ENCODE measurements around the gene TBCK. TPM values are rescaled to one million over a fixed set of nuclear protein-coding genes. Genes with fewer than 3 reads are reported as not detected.

The TBCK gene
- total and polyA plus RNA-seq, 2 of the 8 experiments (the other 6 are each of a cell fraction or from before 2014, with no cell fraction given): 10.2 to 18.7 TPM

DNA sequence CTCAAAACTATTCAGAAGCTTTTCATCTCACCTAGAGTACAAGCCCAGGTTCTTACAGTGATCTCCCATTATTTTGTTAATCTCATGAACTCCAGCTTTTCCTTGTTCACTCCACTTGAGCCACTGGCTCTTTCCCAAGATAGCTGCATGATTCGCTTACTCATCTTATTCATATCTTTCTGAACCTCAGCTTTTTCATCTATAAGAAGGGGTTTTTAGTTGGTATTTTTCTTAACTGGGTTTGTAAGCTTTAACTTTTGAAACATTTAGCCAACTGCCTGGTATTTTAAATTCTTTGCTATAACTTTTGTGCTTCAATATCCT, 28.6 kb upstream of the TBCK start:
- no peak overlapping the region for H4K91ac ChIP-seq (replicated peaks; ENCODE audit: insufficient read length, low read length)
- H3K18ac ChIP-seq (ENCODE audit: extremely low read depth, low read length): no peak overlapping the region
- H4K5ac ChIP-seq (ENCODE audit: insufficient read length, low read depth, low read length): no peak overlapping the region
- CTCF ChIA-PET (ENCODE audit: partially characterized antibody): interaction anchor here (1.0 to 1.4 kb wide), 2 partner anchors 56 to 274 kb away, joined by 3 read pairs; no protein-coding TSS in a partner anchor
- no peak for FAIRE-seq
- H3K14ac ChIP-seq (ENCODE audit: insufficient read length): no peak overlapping the region
- H2AFZ ChIP-seq (ENCODE audit: low read length): no peak overlapping the region
- DNase-seq (ENCODE audit: low read depth in 1 of 2, low spot score in 2 of 2): no peak
- no peak overlapping the region for H2BK20ac ChIP-seq (ENCODE audit: low read length)
- H4K20me1 ChIP-seq (replicated peaks in 1 of 2; ENCODE audit: control insufficient read depth in 1 of 2, insufficient read depth in 2 of 2, low read length in 2 of 2): no peaks in the 10 kb centered on the region
- no peak overlapping the region for H2BK15ac ChIP-seq (ENCODE audit: low read length)
- H3K36me3 ChIP-seq (ENCODE audit: control insufficient read depth in 2 of 4, insufficient read depth in 4 of 4, low read length in 3 of 4): peaks cover 0 to 8% (median 0%) of the 10 kb centered on the region in 4 experiments; a peak in 3 of 8 replicates
- no peaks in the 10 kb centered on the region for H3K79me1 ChIP-seq (ENCODE audit: low read depth, low read length)
- 94% methylated on average over 1 of the region's 1 CpG; no CpG with 5 or more reads in 1 of the 2 experiments for WGBS, 2 experiments (ENCODE audit: extremely low coverage in 1 of 2, insufficient coverage in 1 of 2, insufficient read length in 1 of 2, insufficient replicate concordance in 2 of 2, low coverage in 1 of 2, low lambda C conversion rate in 2 of 2, missing lambda C conversion rate in 1 of 2)
- H3K4me3 ChIP-seq (ENCODE audit: extremely low read depth in 1 of 4, insufficient read depth in 2 of 4, low read depth in 3 of 4, low read length in 4 of 4): no peak overlapping the region
- no peaks in the 10 kb centered on the region for H3K27me3 ChIP-seq (replicated peaks in 1 of 4; ENCODE audit: control insufficient read depth in 3 of 4, extremely low read depth in 1 of 4, insufficient read depth in 3 of 4, low read length in 3 of 4)
- no peak overlapping the region for H3K4me2 ChIP-seq (ENCODE audit: insufficient read depth in 1 of 2, low read depth in 2 of 2, low read length in 2 of 2)
- H3K27ac ChIP-seq (ENCODE audit: low read depth, low read length): no peak overlapping the region
- no peak overlapping the region for H3K23ac ChIP-seq (ENCODE audit: insufficient read length)
- H3K4me1 ChIP-seq (replicated peaks in 1 of 4; ENCODE audit: control insufficient read depth in 3 of 4, insufficient read depth in 4 of 4, low read length in 3 of 4): no peaks in the 10 kb centered on the region
- H3K56ac ChIP-seq (replicated peaks; ENCODE audit: insufficient read length, low read depth, low read length): no peak overlapping the region
- no peak overlapping the region for H2AK5ac ChIP-seq (ENCODE audit: low read depth, low read length)
- POLR2A ChIA-PET (ENCODE audit: partially characterized antibody): no interaction called here
- no peak overlapping the region for H2BK5ac ChIP-seq (ENCODE audit: low read depth, low read length)
- no peak overlapping the region for H4K8ac ChIP-seq (ENCODE audit: extremely low read depth, insufficient read depth, low read length)
- no peak overlapping the region for H3K9ac ChIP-seq (replicated peaks in 1 of 4; ENCODE audit: extremely low read depth in 1 of 4, low read depth in 3 of 4, low read length in 3 of 4)
- H3K9me3 ChIP-seq (ENCODE audit: insufficient read depth in 2 of 2, low read depth in 1 of 2, low read length in 1 of 2): no peaks in the 10 kb centered on the region
- no peak overlapping the region for H2BK120ac ChIP-seq (replicated peaks; ENCODE audit: low read depth, low read length)
- H3K4ac ChIP-seq (replicated peaks; ENCODE audit: insufficient read length, low read depth, low read length): no peak overlapping the region
- peaks cover 0 to 5% of the 10 kb centered on the region in 2 experiments; a peak in 1 of 4 replicates for H3K79me2 ChIP-seq (ENCODE audit: control insufficient read depth in 1 of 2, insufficient read depth in 2 of 2, low read length in 2 of 2)
- no peak overlapping the region for H2BK12ac ChIP-seq (ENCODE audit: low read depth, low read length)
- no peaks in the 10 kb centered on the region for H3K23me2 ChIP-seq (ENCODE audit: low read depth, low read length)
- TF ChIP-seq CHD1 (IDR thresholded peaks at IDR 0.05; ENCODE audit: low read depth, low read length) (no peak), SIX5 (IDR thresholded peaks at IDR 0.05; ENCODE audit: low read depth, low read length) (no peak), SIN3A (conservative IDR thresholded peaks at IDR 0.05 in 1 of 2, IDR thresholded peaks at IDR 0.05 in 1 of 2; ENCODE audit: low read depth in 1 of 2, low read length in 2 of 2) (no peak), CREB1 (IDR thresholded peaks at IDR 0.05) (no peak), BRCA1 (IDR thresholded peaks at IDR 0.05; ENCODE audit: low read depth, low read length) (no peak), FOSL1 (IDR thresholded peaks at IDR 0.05; ENCODE audit: insufficient read depth, low read depth, low read length) (no peak), CBX8 (IDR thresholded peaks at IDR 0.05; ENCODE audit: borderline replicate concordance, low read depth, low read length) (no peak), SUZ12 (IDR thresholded peaks at IDR 0.05; ENCODE audit: low read length) (no peak), USF2 (IDR thresholded peaks at IDR 0.05; ENCODE audit: low read length) (no peak), SP1 (IDR thresholded peaks at IDR 0.05; ENCODE audit: low read depth, low read length) (no peak), KDM4A (IDR thresholded peaks at IDR 0.05; ENCODE audit: low read depth, low read length, severe bottlenecking) (no peak), NRF1 (IDR thresholded peaks at IDR 0.05; ENCODE audit: low read depth, low read length) (no peak), ZNF274 (IDR thresholded peaks at IDR 0.05; ENCODE audit: borderline replicate concordance, extremely low read depth, low read length) (no peak)
- TF ChIP-seq, protein P1, sequence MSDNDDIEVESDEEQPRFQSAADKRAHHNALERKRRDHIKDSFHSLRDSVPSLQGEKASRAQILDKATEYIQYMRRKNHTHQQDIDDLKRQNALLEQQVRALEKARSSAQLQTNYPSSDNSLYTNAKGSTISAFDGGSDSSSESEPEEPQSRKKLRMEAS (IDR thresholded peaks at IDR 0.05): no peak
